Neural cell (in vitro differentiated cells): Measurements from ENCODE around the gene MAPK11. TPM values are rescaled to one million over a fixed set of nuclear protein-coding genes. Genes with fewer than 3 reads are reported as not detected.

ENCODE experiments used
- H2AFZ ChIP-seq: fragments of 200-600, 300-800 bp; sonication (generic), shearing (Covaris generic); 2 replicates; pipeline ENCODE4 v1.6.0; 2014; ENCODE audit warnings: low read depth, mild to moderate bottlenecking, antibody characterized with exemption, low read length, moderate library complexity
- H3F3A ChIP-seq: fragments of 200-600 bp; shearing (Covaris generic); 2 replicates; pipeline ENCODE4 v1.6.1; 2016; ENCODE audit warnings: mild to moderate bottlenecking, moderate library complexity, mixed read lengths, antibody characterized with exemption, low read length; ENCODE audit not compliant: insufficient read depth, poor library complexity, severe bottlenecking
- H3K27ac ChIP-seq: fragments of 200-600, 300-800 bp; sonication (generic), shearing (Covaris generic); 2 replicates; pipeline ENCODE4 v1.5.1; 2014; ENCODE audit warnings: mild to moderate bottlenecking, low read length, moderate library complexity
- H3K27me3 ChIP-seq: fragments of 300-800, 200-600 bp; sonication (generic), shearing (Covaris generic); 2 replicates; pipeline ENCODE4 v1.6.0; 2014; ENCODE audit warnings: mild to moderate bottlenecking, low read depth, low read length, moderate library complexity; ENCODE audit not compliant: insufficient read depth
- H3K36me3 ChIP-seq: fragments of 300-800, 200-600 bp; sonication (generic), shearing (Covaris generic); 2 replicates; pipeline ENCODE4 v1.5.1; 2014; ENCODE audit warnings: mild to moderate bottlenecking, antibody characterized with exemption, low read length, moderate library complexity; ENCODE audit not compliant: insufficient read depth
- H3K4me2 ChIP-seq: fragments of 300-800, 200-600 bp; sonication (generic), shearing (Covaris generic); 2 replicates; pipeline ENCODE4 v1.6.0; 2014; ENCODE audit warnings: mild to moderate bottlenecking, low read length
- H3K4me3 ChIP-seq: fragments of 300-800, 200-600 bp; sonication (generic), shearing (Covaris generic); 2 replicates; pipeline ENCODE4 v1.5.1; 2014; ENCODE audit warnings: mild to moderate bottlenecking, low read length, moderate library complexity
- H3K79me2 ChIP-seq: fragments of 200-600 bp; shearing (Covaris generic); replicated peaks from 2 replicates; pipeline ENCODE4 v1.6.0; 2014; ENCODE audit warnings: mild to moderate bottlenecking, low read length, moderate library complexity; ENCODE audit not compliant: insufficient read depth
- H3K9ac ChIP-seq: fragments of 300-800, 200-600 bp; sonication (generic), shearing (Covaris generic); 2 replicates; pipeline ENCODE4 v1.6.1; 2016; ENCODE audit warnings: mild to moderate bottlenecking, low read length, mixed read lengths
- H3K9me2 ChIP-seq: fragments of 200-600 bp; shearing (Covaris generic); 2 replicates; pipeline ENCODE4 v1.6.1; 2016; ENCODE audit warnings: mild to moderate bottlenecking, low read length, mixed read lengths; ENCODE audit not compliant: insufficient read depth
- H3K9me3 ChIP-seq: fragments of 200-600, 300-800 bp; sonication (generic), shearing (Covaris generic); 2 replicates; pipeline ENCODE4 v1.6.1; 2016; ENCODE audit warnings: mild to moderate bottlenecking, mixed run types, low read length, moderate library complexity, mixed read lengths
- H4K20me1 ChIP-seq: fragments of 200-600 bp; shearing (Covaris generic); 2 replicates; pipeline ENCODE4 v1.6.1; 2016; ENCODE audit warnings: mild to moderate bottlenecking, mixed run types; ENCODE audit not compliant: insufficient read depth
- CTCF ChIP-seq: fragments of 450-650 bp; IDR thresholded peaks from 2 replicates; pipeline ENCODE4 v1.5.1; 2014; ENCODE audit warnings: antibody characterized with exemption, mild to moderate bottlenecking, moderate library complexity; ENCODE audit not compliant: poor library complexity, severe bottlenecking
- EZH2 ChIP-seq: fragments of 200-600, 300-800 bp; shearing (Covaris generic), sonication (generic); IDR thresholded peaks from 2 replicates; pipeline ENCODE4 v1.6.1; 2014; ENCODE audit warnings: antibody characterized with exemption, low read length, borderline replicate concordance, mild to moderate bottlenecking; ENCODE audit not compliant: insufficient read depth, poor library complexity, severe bottlenecking
- MXI1 ChIP-seq: fragments of 450-650 bp; conservative IDR thresholded peaks from 2 replicates; pipeline ENCODE4 v1.6.1; 2014; ENCODE audit warnings: antibody characterized with exemption, mild to moderate bottlenecking; ENCODE audit not compliant: poor library complexity, severe bottlenecking
- POLR2AphosphoS5 ChIP-seq: IDR thresholded peaks from 2 replicates; pipeline ENCODE4 v1.6.1; 2012
- RAD21 ChIP-seq: fragments of 450-650 bp; conservative IDR thresholded peaks from 2 replicates; pipeline ENCODE4 v1.6.1; 2014; ENCODE audit warnings: antibody characterized with exemption, mild to moderate bottlenecking, moderate library complexity
- REST ChIP-seq: IDR thresholded peaks from 2 replicates; pipeline ENCODE4 v1.6.1; 2012; ENCODE audit warnings: borderline replicate concordance
- TAF1 ChIP-seq: IDR thresholded peaks from 2 replicates; pipeline ENCODE4 v1.6.1; 2012; ENCODE audit warnings: low read depth
- polyA plus RNA-seq: library from polyadenylated mRNA; depleted of rRNA; stranded (reverse); fragments of >200 nt; gene quantifications from 2 replicates; pipeline ENCODE4 v1.2.3, GENCODE V29; 2014

MAPK11 gene
- polyA plus RNA-seq, 1 donor from 2014 or later, result 36.3 TPM

GRCh38 chr22:50272044-50272802 is 2.0 kb upstream of the MAPK11 start:
- H3K36me3 ChIP-seq, result no peaks in the 10 kb centered on the region
- H4K20me1 ChIP-seq, result no peaks in the 10 kb centered on the region
- no peak overlapping the region for H3K4me2 ChIP-seq

DNA sequence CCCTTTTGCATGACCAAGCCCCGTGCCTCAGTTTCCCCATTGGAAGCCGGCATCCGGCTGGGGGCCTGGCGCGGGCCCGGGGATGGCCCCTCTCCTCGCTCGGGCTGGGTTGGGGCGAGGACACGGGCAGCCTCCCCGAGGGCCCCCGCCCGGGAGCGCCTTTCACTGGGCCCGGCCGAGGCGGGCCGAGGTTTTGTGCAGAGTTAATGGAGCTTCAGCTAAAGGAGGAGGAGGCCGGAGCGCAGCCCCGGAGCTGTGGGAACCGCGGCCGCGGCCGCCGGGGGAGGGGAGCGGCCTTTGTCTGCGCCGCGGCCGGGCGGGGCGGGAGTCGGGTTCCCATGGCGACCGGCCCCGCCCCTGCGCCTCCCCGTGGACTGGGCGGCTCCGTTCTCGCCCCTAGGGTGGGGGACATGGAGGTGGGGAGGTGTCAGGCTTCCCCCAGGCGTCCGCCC is 1.4 kb upstream of the MAPK11 start:
- no peaks in the 10 kb centered on the region for H3K9me3 ChIP-seq
- H3K4me2 ChIP-seq, result peak overlapping the region; percentile 86
- no peaks in the 10 kb centered on the region for H3K79me2 ChIP-seq
- H3K4me3 ChIP-seq, result peak overlapping the region; percentile 77
- TF ChIP-seq POLR2AphosphoS5 (peak; percentile 28), RAD21 (no peak), CTCF (peak; percentile 62), MXI1 (no peak)
- no peaks in the 10 kb centered on the region for H3K36me3 ChIP-seq
- no peaks in the 10 kb centered on the region for H3F3A ChIP-seq
- no peaks in the 10 kb centered on the region for H3K9me2 ChIP-seq
- peak overlapping the region; percentile 81 for H3K9ac ChIP-seq
- peak overlapping the region; percentile 58 for H3K27ac ChIP-seq
- H2AFZ ChIP-seq, result no peak overlapping the region
- no peaks in the 10 kb centered on the region for H3K27me3 ChIP-seq
- H4K20me1 ChIP-seq, result no peaks in the 10 kb centered on the region

More at GRCh38 chr22:50272044-50272802, 2.0 kb upstream of the MAPK11 start:
- H3K9ac ChIP-seq, result peak overlapping the region; percentile 81
- H3K9me2 ChIP-seq, result no peaks in the 10 kb centered on the region
- TF ChIP-seq POLR2AphosphoS5, result no peak
- no peak for TF ChIP-seq REST
- TF ChIP-seq EZH2, result no peak
- no peak for TF ChIP-seq TAF1
- TF ChIP-seq MXI1, result no peak
- H3K79me2 ChIP-seq, result no peaks in the 10 kb centered on the region
- no peaks in the 10 kb centered on the region for H3K27me3 ChIP-seq
- H3F3A ChIP-seq, result no peaks in the 10 kb centered on the region
- peak overlapping the region; percentile 77 for H3K4me3 ChIP-seq
- peak overlapping the region; percentile 52 for H3K27ac ChIP-seq
- no peaks in the 10 kb centered on the region for H3K9me3 ChIP-seq
- H2AFZ ChIP-seq, result no peak overlapping the region
